ENCODE data around the gene UBE2H.

DNA sequence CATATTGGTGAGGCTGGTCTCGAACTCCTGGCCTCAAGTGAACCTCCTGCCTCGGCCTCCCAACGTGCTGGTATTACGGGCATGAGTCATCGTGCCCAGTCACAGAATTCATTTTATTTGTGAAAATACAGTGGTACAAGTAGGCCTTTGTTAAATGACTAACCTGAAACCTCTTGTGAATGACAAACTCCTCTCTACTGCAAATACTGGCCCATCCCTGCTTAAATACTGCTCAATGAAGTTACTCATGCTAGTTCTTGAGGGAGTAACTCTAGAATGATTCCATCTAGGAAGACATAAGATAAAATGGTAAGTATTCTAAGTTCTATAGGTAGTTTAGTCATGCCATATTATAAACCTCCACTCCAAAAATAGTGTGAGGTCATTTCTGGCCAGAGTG lies 80.7 kb downstream of the UBE2H start:
- TF ChIP-seq ZNF274 (IDR thresholded peaks at IDR 0.05; ENCODE audit: low read depth, low read length) (no peak), YY1 (IDR thresholded peaks at IDR 0.05; ENCODE audit: insufficient read depth, insufficient read length) (no peak)

All from NT2/D1 (cell line).